IPS-15b (cell line): Measurements from ENCODE around the gene DAZAP1.
A peak's percentile ranks its signal among the peaks of the same experiment; 100 is the strongest.

ENCODE experiments used
- H3K27me3 ChIP-seq: one replicate; pipeline ENCODE4 v1.6.1; 2013; ENCODE audit warnings: low read length; ENCODE audit not compliant: control insufficient read depth, insufficient read depth
- H3K36me3 ChIP-seq: one replicate; pipeline ENCODE4 v1.6.1; 2013; ENCODE audit warnings: low read length; ENCODE audit not compliant: control insufficient read depth, insufficient read depth
- H3K4me1 ChIP-seq: one replicate; pipeline ENCODE4 v1.6.1; 2013; ENCODE audit warnings: mild to moderate bottlenecking, low read length; ENCODE audit not compliant: control insufficient read depth, insufficient read depth
- H3K4me3 ChIP-seq: one replicate; pipeline ENCODE4 v1.5.1; 2013; ENCODE audit warnings: low read depth, low read length
- H3K9ac ChIP-seq: one replicate; pipeline ENCODE4 v1.6.1; 2013; ENCODE audit warnings: low read depth, mild to moderate bottlenecking, low read length
- H3K9me3 ChIP-seq: one replicate; pipeline ENCODE4 v1.6.1; 2013; ENCODE audit warnings: mild to moderate bottlenecking, low read length; ENCODE audit not compliant: control insufficient read depth, insufficient read depth

Gene DAZAP1

GRCh38 chr19:1420590-1420989, 13.2 kb downstream of the DAZAP1 start:
- Histone ChIP-seq H3K9ac (no peak overlapping the region), H3K4me3 (no peak overlapping the region), H3K4me1 (peaks cover 12% of the 10 kb centered on the region), H3K36me3 (peaks cover 81% of the 10 kb centered on the region), H3K9me3 (no peaks in the 10 kb centered on the region), H3K27me3 (no peaks in the 10 kb centered on the region)

- H3K9ac ChIP-seq: no peak overlapping the region
- H3K4me1 ChIP-seq: peaks cover 5% of the 10 kb centered on the region
- H3K27me3 ChIP-seq: no peaks in the 10 kb centered on the region
- H3K9me3 ChIP-seq: no peaks in the 10 kb centered on the region
- no peak overlapping the region for H3K4me3 ChIP-seq
- H3K36me3 ChIP-seq: peaks cover 83% of the 10 kb centered on the region
These were observed 14.0 kb downstream of the DAZAP1 start for GRCh38 chr19:1421218-1421957.

- Histone ChIP-seq H3K27me3 (no peaks in the 10 kb centered on the region), H3K9ac (no peak overlapping the region), H3K9me3 (no peaks in the 10 kb centered on the region), H3K4me1 (peaks cover 5% of the 10 kb centered on the region), H3K36me3 (peaks cover 85% of the 10 kb centered on the region), H3K4me3 (no peak overlapping the region)
These were observed 14.5 kb downstream of the DAZAP1 start for GRCh38 chr19:1421958-1422305.

- Histone ChIP-seq H3K9me3 (no peaks in the 10 kb centered on the region), H3K9ac (no peak overlapping the region), H3K36me3 (peaks cover 86% of the 10 kb centered on the region), H3K27me3 (no peaks in the 10 kb centered on the region), H3K4me3 (no peak overlapping the region), H3K4me1 (peaks cover 2% of the 10 kb centered on the region)
These were observed 15.0 kb downstream of the DAZAP1 start for GRCh38 chr19:1422360-1422759.

GRCh38 chr19:1422943-1423342, 15.6 kb downstream of the DAZAP1 start:
- Histone ChIP-seq H3K9ac (no peak overlapping the region), H3K27me3 (no peaks in the 10 kb centered on the region), H3K9me3 (no peaks in the 10 kb centered on the region), H3K36me3 (peaks cover 83% of the 10 kb centered on the region), H3K4me1 (no peaks in the 10 kb centered on the region), H3K4me3 (no peak overlapping the region)

- Histone ChIP-seq H3K36me3 (peaks cover 80% of the 10 kb centered on the region), H3K4me1 (no peaks in the 10 kb centered on the region), H3K27me3 (no peaks in the 10 kb centered on the region), H3K9me3 (no peaks in the 10 kb centered on the region), H3K9ac (no peak overlapping the region), H3K4me3 (no peak overlapping the region)
These were observed 16.2 kb downstream of the DAZAP1 start for GRCh38 chr19:1423436-1424191.

GRCh38 chr19:1424192-1424955, 17.0 kb downstream of the DAZAP1 start:
- Histone ChIP-seq H3K36me3 (peaks cover 80% of the 10 kb centered on the region), H3K4me3 (no peak overlapping the region), H3K27me3 (no peaks in the 10 kb centered on the region), H3K4me1 (no peaks in the 10 kb centered on the region), H3K9me3 (no peaks in the 10 kb centered on the region), H3K9ac (no peak overlapping the region)

GRCh38 chr19:1425102-1425837, 17.9 kb downstream of the DAZAP1 start:
- Histone ChIP-seq H3K36me3 (peaks cover 79% of the 10 kb centered on the region), H3K4me3 (no peak overlapping the region)

GRCh38 chr19:1425902-1426301, 18.5 kb downstream of the DAZAP1 start:
- Histone ChIP-seq H3K4me1 (no peaks in the 10 kb centered on the region), H3K4me3 (no peak overlapping the region), H3K27me3 (no peaks in the 10 kb centered on the region), H3K9me3 (no peaks in the 10 kb centered on the region), H3K9ac (peak overlapping the region; percentile 8), H3K36me3 (peaks cover 75% of the 10 kb centered on the region)

More at GRCh38 chr19:1425102-1425837, 17.9 kb downstream of the DAZAP1 start:
- H3K27me3 ChIP-seq: no peaks in the 10 kb centered on the region
- H3K4me1 ChIP-seq: no peaks in the 10 kb centered on the region
- H3K9ac ChIP-seq: no peak overlapping the region
- H3K9me3 ChIP-seq: no peaks in the 10 kb centered on the region

GRCh38 chr19:1426736-1427135, 19.4 kb downstream of the DAZAP1 start:
- Histone ChIP-seq H3K36me3 (peaks cover 72% of the 10 kb centered on the region), H3K9me3 (no peaks in the 10 kb centered on the region), H3K4me1 (no peaks in the 10 kb centered on the region), H3K4me3 (no peak overlapping the region), H3K27me3 (no peaks in the 10 kb centered on the region), H3K9ac (no peak overlapping the region)

- no peaks in the 10 kb centered on the region for H3K27me3 ChIP-seq
These were observed 20.0 kb downstream of the DAZAP1 start for GRCh38 chr19:1427221-1427920.

More at GRCh38 chr19:1427221-1427920, 20.0 kb downstream of the DAZAP1 start:
- Histone ChIP-seq H3K9ac (no peak overlapping the region), H3K36me3 (peaks cover 72% of the 10 kb centered on the region), H3K9me3 (no peaks in the 10 kb centered on the region), H3K4me3 (no peak overlapping the region), H3K4me1 (no peaks in the 10 kb centered on the region)
